ENCODE data around the gene TSPAN9. TPM values are rescaled to one million over a fixed set of nuclear protein-coding genes. Genes with fewer than 3 reads are reported as not detected.

Gene TSPAN9
- total and polyA plus RNA-seq, 2 donors from 2014 or later, result 62.4 to 81.6 TPM

- FAIRE-seq (no peak), DNase-seq (no peak)
- Histone ChIP-seq H3K27ac (ENCODE audit: low read depth in 2 of 2, low read length in 2 of 2) (no peak overlapping the region), H3K27me3 (ENCODE audit: control insufficient read depth, insufficient read depth, low read length) (no peaks in the 10 kb centered on the region), H3K4me1 (ENCODE audit: control insufficient read depth in 2 of 3, insufficient read depth in 2 of 3, low read depth in 1 of 3, low read length in 3 of 3) (peaks cover 4 to 62% (median 55%) of the 10 kb centered on the region in 3 donors), H3K4me3 (ENCODE audit: low read length in 3 of 3) (no peak overlapping the region), H3K9me3 (ENCODE audit: control insufficient read depth in 2 of 3, insufficient read depth in 1 of 3, low read length in 3 of 3) (no peaks in the 10 kb centered on the region), H3K36me3 (ENCODE audit: control insufficient read depth in 2 of 3, insufficient read depth in 3 of 3, low read length in 3 of 3) (peaks cover 0 to 6% (median 3%) of the 10 kb centered on the region in 3 donors), H3K9ac (ENCODE audit: low read length in 3 of 3) (no peak overlapping the region)
- TF ChIP-seq, protein P1, sequence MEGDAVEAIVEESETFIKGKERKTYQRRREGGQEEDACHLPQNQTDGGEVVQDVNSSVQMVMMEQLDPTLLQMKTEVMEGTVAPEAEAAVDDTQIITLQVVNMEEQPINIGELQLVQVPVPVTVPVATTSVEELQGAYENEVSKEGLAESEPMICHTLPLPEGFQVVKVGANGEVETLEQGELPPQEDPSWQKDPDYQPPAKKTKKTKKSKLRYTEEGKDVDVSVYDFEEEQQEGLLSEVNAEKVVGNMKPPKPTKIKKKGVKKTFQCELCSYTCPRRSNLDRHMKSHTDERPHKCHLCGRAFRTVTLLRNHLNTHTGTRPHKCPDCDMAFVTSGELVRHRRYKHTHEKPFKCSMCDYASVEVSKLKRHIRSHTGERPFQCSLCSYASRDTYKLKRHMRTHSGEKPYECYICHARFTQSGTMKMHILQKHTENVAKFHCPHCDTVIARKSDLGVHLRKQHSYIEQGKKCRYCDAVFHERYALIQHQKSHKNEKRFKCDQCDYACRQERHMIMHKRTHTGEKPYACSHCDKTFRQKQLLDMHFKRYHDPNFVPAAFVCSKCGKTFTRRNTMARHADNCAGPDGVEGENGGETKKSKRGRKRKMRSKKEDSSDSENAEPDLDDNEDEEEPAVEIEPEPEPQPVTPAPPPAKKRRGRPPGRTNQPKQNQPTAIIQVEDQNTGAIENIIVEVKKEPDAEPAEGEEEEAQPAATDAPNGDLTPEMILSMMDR (IDR thresholded peaks at IDR 0.05; ENCODE audit: borderline replicate concordance, extremely low read depth, insufficient read depth), result no peak
- intact Hi-C loops (cut with DNase I), result no loop called here
These were observed 12.4 kb downstream of the TSPAN9 start for GRCh38 chr12:3089588-3089987.

DNA sequence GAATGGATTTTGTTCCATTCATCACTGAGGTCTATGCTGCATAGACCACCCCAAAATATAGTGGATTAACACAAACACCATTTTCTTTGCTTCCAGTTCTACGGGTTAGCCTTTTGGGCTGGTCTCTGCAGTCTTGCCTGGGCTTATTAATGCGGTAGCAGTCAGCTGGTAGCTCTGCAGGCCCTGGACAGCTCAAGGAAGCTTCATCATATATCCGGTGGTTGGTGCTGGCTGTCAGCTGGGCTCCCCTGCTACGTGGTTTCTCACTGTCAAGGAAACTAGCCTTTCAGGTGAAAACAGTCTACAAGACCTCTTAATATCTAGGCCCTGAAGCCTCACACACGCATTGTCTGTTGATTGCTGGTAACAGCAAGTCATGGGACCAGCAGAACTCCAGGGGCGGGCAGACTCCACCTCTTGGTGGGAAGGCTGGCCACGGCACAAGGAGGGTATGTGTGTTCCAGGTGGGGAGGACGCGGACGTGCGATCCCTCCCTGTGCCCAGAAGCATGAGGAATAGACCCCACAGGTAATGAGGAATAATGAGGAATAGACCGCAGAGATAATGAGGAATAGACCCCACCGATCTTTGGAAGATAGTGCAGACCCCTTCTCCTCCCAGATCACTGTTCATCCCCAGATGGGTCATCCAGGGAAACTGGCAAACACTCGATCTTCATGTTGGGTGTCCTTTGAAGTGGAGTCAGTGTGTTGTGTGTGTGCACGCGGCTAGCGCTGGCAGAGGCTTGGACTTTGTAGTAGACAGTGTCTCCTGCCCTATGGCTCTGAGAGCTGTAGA, 13.3 kb downstream of the TSPAN9 start:
- DNase-seq (peak in 1 of 5 donors; percentile 0), FAIRE-seq (no peak)
- no peaks in the 10 kb centered on the region for H3K27me3 ChIP-seq (ENCODE audit: control insufficient read depth, insufficient read depth, low read length)
- TF ChIP-seq, protein P1 (IDR thresholded peaks at IDR 0.05; ENCODE audit: borderline replicate concordance, extremely low read depth, insufficient read depth), result no peak
- intact Hi-C loops (cut with DNase I), result no loop called here
- H3K9ac ChIP-seq (ENCODE audit: low read length in 3 of 3), result peak overlapping the region in 1 of 3 donors; percentile 23
- H3K36me3 ChIP-seq (ENCODE audit: control insufficient read depth in 2 of 3, insufficient read depth in 3 of 3, low read length in 3 of 3), result peaks cover 0 to 6% (median 3%) of the 10 kb centered on the region in 3 donors
- H3K27ac ChIP-seq (ENCODE audit: low read depth in 2 of 2, low read length in 2 of 2), result peak overlapping the region; percentile 37 to 51
- peaks cover 4 to 54% (median 46%) of the 10 kb centered on the region in 3 donors for H3K4me1 ChIP-seq (ENCODE audit: control insufficient read depth in 2 of 3, insufficient read depth in 2 of 3, low read depth in 1 of 3, low read length in 3 of 3)
- peak overlapping the region in 1 of 3 donors; percentile 3 for H3K4me3 ChIP-seq (ENCODE audit: low read length in 3 of 3)
- H3K9me3 ChIP-seq (ENCODE audit: control insufficient read depth in 2 of 3, insufficient read depth in 1 of 3, low read length in 3 of 3), result no peaks in the 10 kb centered on the region

DNA sequence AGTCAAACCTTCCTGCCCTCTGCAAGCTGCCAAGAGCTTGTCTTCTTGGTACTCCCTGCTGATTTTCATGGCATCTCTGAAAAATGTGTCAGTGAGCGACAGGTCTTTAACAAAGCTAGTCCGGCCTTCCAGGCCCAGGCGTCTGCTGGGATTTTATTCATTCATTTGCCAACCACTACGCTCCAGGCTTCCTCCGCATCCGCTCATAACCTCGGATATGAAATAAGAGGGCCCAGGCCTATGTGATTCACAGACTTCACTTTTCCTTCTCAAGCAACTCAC, 13.8 kb downstream of the TSPAN9 start:
- Histone ChIP-seq H3K27me3 (ENCODE audit: control insufficient read depth, insufficient read depth, low read length) (no peaks in the 10 kb centered on the region), H3K4me3 (ENCODE audit: low read length in 3 of 3) (peak overlapping the region in 1 of 3 donors; percentile 13), H3K36me3 (ENCODE audit: control insufficient read depth in 2 of 3, insufficient read depth in 3 of 3, low read length in 3 of 3) (peaks cover 0 to 6% (median 3%) of the 10 kb centered on the region in 3 donors), H3K9me3 (ENCODE audit: control insufficient read depth in 2 of 3, insufficient read depth in 1 of 3, low read length in 3 of 3) (no peaks in the 10 kb centered on the region), H3K9ac (ENCODE audit: low read length in 3 of 3) (peak overlapping the region in 1 of 3 donors; percentile 23), H3K27ac (ENCODE audit: low read depth in 2 of 2, low read length in 2 of 2) (peak overlapping the region; percentile 37 to 40), H3K4me1 (ENCODE audit: control insufficient read depth in 2 of 3, insufficient read depth in 2 of 3, low read depth in 1 of 3, low read length in 3 of 3) (peaks cover 4 to 49% (median 41%) of the 10 kb centered on the region in 3 donors)
- TF ChIP-seq, protein P1 (IDR thresholded peaks at IDR 0.05; ENCODE audit: borderline replicate concordance, extremely low read depth, insufficient read depth), result no peak
- DNase-seq (no peak), FAIRE-seq (no peak)
- intact Hi-C loops (cut with DNase I), result no loop called here
